ENCODE data around the gene RIPPLY3.
"Not testable (repeated sequence)": the region's sequence is repeated elsewhere in the genome, so short reads cannot be mapped to it uniquely, and the experiment has no call there.

Gene RIPPLY3

GRCh38 chr21:36994501-36995158, 11.9 kb upstream of the RIPPLY3 start:
- no peak for ATAC-seq (ENCODE audit: insufficient read depth, low read depth)
- Histone ChIP-seq H3K79me2 (ENCODE audit: insufficient read depth, low read length) (no peaks in the 10 kb centered on the region; the same call in 1 of the 2 replicates), H3K9me3 (ENCODE audit: insufficient read depth, low read length, severe bottlenecking) (no peaks in the 10 kb centered on the region), H3K9ac (ENCODE audit: low read depth, low read length) (no peak overlapping the region), H4K20me1 (ENCODE audit: insufficient read depth, low read length) (no peaks in the 10 kb centered on the region), H2AFZ (ENCODE audit: low read depth, low read length) (no peak overlapping the region), H3K27me3 (ENCODE audit: insufficient read depth, low read length, poor library complexity) (no peaks in the 10 kb centered on the region), H3K4me3 (ENCODE audit: low read depth in 1 of 2, low read length in 2 of 2) (no peak overlapping the region), H3K36me3 (ENCODE audit: insufficient read depth, low read length) (no peaks in the 10 kb centered on the region), H3K4me1 (ENCODE audit: insufficient read depth, low read length) (peaks cover 9% of the 10 kb centered on the region), H3K4me2 (ENCODE audit: insufficient read depth, low read length) (no peak overlapping the region), H3K27ac (ENCODE audit: low read length) (no peak overlapping the region)
- no peak for TF ChIP-seq EZH2 (IDR thresholded peaks at IDR 0.05; ENCODE audit: borderline replicate concordance, low read depth, low read length, severe bottlenecking)
- TF ChIP-seq CTCF (IDR thresholded peaks at IDR 0.05; ENCODE audit: borderline replicate concordance, extremely low read depth, low read length, poor library complexity, severe bottlenecking), result no peak
- no peak for DNase-seq

GRCh38 chr21:36995285-36995684, 11.2 kb upstream of the RIPPLY3 start:
- not testable (repeated sequence) for H3K9ac ChIP-seq (ENCODE audit: low read depth, low read length); H3K27ac ChIP-seq (ENCODE audit: low read length); H3K79me2 ChIP-seq (ENCODE audit: insufficient read depth, low read length); H3K9me3 ChIP-seq (ENCODE audit: insufficient read depth, low read length, severe bottlenecking); H4K20me1 ChIP-seq (ENCODE audit: insufficient read depth, low read length); ATAC-seq (ENCODE audit: insufficient read depth, low read depth); H3K36me3 ChIP-seq (ENCODE audit: insufficient read depth, low read length); H3K4me1 ChIP-seq (ENCODE audit: insufficient read depth, low read length); H3K4me2 ChIP-seq (ENCODE audit: insufficient read depth, low read length); H3K4me3 ChIP-seq (ENCODE audit: low read depth in 1 of 2, low read length in 2 of 2); DNase-seq; H2AFZ ChIP-seq (ENCODE audit: low read depth, low read length); H3K27me3 ChIP-seq (ENCODE audit: insufficient read depth, low read length, poor library complexity)

GRCh38 chr21:36999131-36999898, 7.2 kb upstream of the RIPPLY3 start:
- Histone ChIP-seq H3K27ac (ENCODE audit: low read length) (no peak overlapping the region), H3K4me1 (ENCODE audit: insufficient read depth, low read length) (peaks cover 3% of the 10 kb centered on the region; the same call in 1 of the 2 replicates), H3K27me3 (ENCODE audit: insufficient read depth, low read length, poor library complexity) (no peaks in the 10 kb centered on the region), H3K9ac (ENCODE audit: low read depth, low read length) (no peak overlapping the region), H3K4me3 (ENCODE audit: low read depth in 1 of 2, low read length in 2 of 2) (no peak overlapping the region), H3K36me3 (ENCODE audit: insufficient read depth, low read length) (no peaks in the 10 kb centered on the region), H3K79me2 (ENCODE audit: insufficient read depth, low read length) (no peaks in the 10 kb centered on the region), H3K4me2 (ENCODE audit: insufficient read depth, low read length) (no peak overlapping the region), H2AFZ (ENCODE audit: low read depth, low read length) (no peak overlapping the region), H3K9me3 (ENCODE audit: insufficient read depth, low read length, severe bottlenecking) (no peaks in the 10 kb centered on the region), H4K20me1 (ENCODE audit: insufficient read depth, low read length) (no peaks in the 10 kb centered on the region)
- no peak for ATAC-seq (ENCODE audit: insufficient read depth, low read depth)
- DNase-seq, result no peak
- no peak for TF ChIP-seq EZH2 (IDR thresholded peaks at IDR 0.05; ENCODE audit: borderline replicate concordance, low read depth, low read length, severe bottlenecking)
- TF ChIP-seq CTCF (IDR thresholded peaks at IDR 0.05; ENCODE audit: borderline replicate concordance, extremely low read depth, low read length, poor library complexity, severe bottlenecking), result no peak

GRCh38 chr21:37000381-37000780, 6.1 kb upstream of the RIPPLY3 start:
- H4K20me1 ChIP-seq (ENCODE audit: insufficient read depth, low read length), result no peaks in the 10 kb centered on the region
- no peaks in the 10 kb centered on the region for H3K79me2 ChIP-seq (ENCODE audit: insufficient read depth, low read length)
- TF ChIP-seq EZH2 (IDR thresholded peaks at IDR 0.05; ENCODE audit: borderline replicate concordance, low read depth, low read length, severe bottlenecking), result no peak
- TF ChIP-seq CTCF (IDR thresholded peaks at IDR 0.05; ENCODE audit: borderline replicate concordance, extremely low read depth, low read length, poor library complexity, severe bottlenecking), result peak; percentile 21
- no peaks in the 10 kb centered on the region for H3K36me3 ChIP-seq (ENCODE audit: insufficient read depth, low read length)
- no peaks in the 10 kb centered on the region for H3K27me3 ChIP-seq (ENCODE audit: insufficient read depth, low read length, poor library complexity)
- ATAC-seq (ENCODE audit: insufficient read depth, low read depth), result no peak
- H2AFZ ChIP-seq (ENCODE audit: low read depth, low read length), result no peak overlapping the region
- H3K27ac ChIP-seq (ENCODE audit: low read length), result no peak overlapping the region
- DNase-seq, result no peak
- H3K9ac ChIP-seq (ENCODE audit: low read depth, low read length), result no peak overlapping the region
- no peaks in the 10 kb centered on the region for H3K9me3 ChIP-seq (ENCODE audit: insufficient read depth, low read length, severe bottlenecking)
- H3K4me1 ChIP-seq (ENCODE audit: insufficient read depth, low read length), result peaks cover 3% of the 10 kb centered on the region; the same call in 1 of the 2 replicates
- no peak overlapping the region for H3K4me3 ChIP-seq (ENCODE audit: low read depth in 1 of 2, low read length in 2 of 2)
- no peak overlapping the region for H3K4me2 ChIP-seq (ENCODE audit: insufficient read depth, low read length)

Data from DND-41 (cell line).